Limb (tissue), 2 donors: ENCODE data around the gene CD2.
"Not testable (repeated sequence)": the region's sequence is repeated elsewhere in the genome, so short reads cannot be mapped to it uniquely, and the experiment has no call there.

Source experiments
- DNase-seq, 2 donors: peaks; one replicate each; pipeline ENCODE4 v3.0.0-alpha.2; 2016; ENCODE audit errors: extremely low spot score in 2 of 2

CD2 gene

DNA sequence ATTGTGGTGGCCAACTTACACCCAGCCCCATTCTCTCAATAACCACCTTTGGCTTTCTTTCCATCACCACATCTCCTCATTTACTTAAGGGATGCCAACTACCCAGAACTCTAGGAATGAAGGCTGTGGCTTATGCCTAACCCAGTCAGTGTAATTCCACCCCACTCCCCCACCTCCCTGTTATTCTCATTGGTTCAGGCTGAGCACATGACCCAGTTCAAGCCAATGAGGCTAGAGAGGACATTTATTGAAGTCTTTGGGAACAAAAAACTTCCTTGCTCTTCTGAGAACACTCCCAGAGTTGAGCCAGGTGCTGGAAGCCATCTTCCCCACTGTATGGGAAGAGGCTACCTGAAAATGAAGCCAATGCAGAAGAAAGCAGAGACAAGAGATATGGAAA lies 22.8 kb upstream of the CD2 start:
- no peak for DNase-seq

DNA sequence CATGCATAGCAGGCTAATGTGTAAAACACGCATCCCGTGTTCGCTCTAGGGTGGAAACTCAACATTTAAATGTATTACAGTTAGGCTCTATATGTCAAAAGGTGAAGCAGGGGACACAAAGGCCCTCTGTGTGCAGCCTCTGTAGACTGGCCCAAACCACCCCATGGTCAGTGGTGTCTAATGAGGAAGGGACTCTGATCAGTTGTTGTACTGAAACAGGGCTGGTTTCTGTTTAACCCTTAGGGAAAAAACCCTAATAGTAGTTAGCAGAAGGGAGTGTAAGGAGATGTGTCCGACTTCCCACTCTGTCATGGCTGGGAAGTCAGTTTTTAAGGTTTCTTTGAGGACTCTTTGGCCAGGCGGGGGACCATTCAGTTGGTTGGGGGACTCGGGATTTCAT lies 21.5 kb upstream of the CD2 start:
- no peak for DNase-seq

DNA sequence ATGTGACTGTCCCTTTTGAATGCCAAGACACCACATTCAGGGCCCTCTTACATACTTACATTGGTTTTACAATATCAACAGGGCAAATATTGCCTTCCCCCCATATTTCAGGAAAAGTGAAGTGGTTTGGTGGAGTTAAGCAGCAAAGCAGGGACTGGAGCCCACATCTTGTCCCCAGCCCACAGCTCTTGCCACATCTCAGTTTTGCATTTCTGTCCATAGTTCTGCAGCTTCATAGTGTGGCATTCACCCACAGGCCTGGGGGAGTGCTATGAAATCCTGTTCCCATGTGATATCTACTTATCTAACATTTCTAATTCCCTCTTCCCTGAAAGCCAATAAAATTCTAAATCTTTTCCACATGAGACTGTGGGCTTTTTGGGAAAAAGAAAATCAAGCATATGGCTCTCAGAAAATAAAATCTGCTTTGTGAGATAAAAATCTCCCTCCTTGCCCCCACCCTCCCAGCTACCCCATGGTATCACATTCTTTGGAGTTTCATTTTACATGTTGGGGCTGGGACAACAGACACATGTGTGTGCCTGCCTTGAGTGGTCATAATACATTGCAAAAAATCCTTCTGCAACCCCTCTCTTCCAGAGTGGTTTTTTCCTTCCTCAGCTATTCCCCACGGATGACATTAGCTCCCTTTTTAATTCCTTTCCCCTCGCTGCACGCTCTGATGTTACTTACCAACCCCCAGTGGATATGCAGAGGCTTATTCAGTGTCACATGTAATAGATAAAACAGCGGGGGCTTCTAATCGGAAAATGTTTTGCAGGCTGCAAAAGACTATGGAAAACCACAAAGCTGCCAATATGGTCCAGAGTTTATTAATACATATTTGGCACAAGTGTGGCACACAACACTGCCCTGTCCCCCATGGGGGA lies 20.5 kb upstream of the CD2 start:
- DNase-seq: no peak

DNA sequence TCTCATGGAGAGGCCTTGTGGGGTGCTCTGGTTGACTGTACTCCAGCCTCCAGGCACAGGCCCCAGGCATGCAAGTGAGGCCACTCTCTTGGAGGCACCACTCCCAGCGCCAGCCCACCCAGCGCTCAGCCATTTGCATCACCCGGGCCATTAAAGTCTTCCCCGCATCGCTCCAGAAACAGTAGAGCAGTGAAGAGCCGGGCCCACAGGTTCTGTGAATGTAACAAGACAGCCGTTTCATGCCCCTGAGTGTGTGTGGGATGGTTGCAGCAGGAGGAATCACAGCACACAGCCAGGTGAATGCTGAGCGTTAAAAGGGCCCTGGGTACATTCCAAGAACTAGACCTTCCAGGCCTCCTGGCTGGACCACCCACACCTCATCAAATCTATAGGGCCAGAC lies 19.0 kb upstream of the CD2 start:
- no peak for DNase-seq

DNA sequence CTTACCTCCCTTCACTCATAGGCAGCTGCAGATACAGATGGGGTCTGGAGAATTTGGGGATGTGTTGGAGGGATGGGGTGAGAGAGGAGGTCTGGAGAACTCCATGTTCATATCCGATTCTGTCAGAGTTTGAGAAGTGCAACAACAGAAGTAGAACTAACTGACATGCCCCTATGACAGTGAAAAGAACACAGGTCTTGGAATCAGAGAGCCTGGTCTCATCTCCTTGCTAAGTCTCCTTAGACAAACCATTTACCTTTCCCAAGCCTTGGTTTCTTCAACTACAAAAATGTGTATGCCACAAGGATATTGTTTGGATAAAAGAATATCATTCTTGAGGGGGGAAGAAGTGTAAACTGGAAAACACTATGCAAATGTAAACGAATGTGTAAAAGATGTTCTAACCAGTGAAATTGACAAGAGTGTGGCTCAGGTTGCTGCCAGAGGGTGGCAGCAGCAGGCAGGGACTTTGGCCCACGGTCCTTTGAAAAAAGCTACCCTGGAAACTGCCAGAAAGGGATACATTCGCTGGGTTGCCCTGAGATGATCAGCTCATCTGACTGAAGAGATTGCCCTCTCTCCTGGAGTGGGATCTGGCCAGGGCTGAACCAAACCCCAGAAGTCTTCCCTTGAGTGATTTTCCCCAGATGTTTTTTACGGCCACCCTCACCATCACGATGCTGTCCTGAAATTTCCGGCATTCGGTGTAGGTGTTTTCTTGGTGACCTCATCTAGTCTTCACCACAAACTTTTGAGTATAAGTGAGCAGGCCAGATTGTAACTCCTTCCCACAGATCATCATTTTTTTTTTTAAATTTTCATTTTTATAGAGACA lies 17.0 kb upstream of the CD2 start:
- peak; percentile 72 to 75 for DNase-seq

DNA sequence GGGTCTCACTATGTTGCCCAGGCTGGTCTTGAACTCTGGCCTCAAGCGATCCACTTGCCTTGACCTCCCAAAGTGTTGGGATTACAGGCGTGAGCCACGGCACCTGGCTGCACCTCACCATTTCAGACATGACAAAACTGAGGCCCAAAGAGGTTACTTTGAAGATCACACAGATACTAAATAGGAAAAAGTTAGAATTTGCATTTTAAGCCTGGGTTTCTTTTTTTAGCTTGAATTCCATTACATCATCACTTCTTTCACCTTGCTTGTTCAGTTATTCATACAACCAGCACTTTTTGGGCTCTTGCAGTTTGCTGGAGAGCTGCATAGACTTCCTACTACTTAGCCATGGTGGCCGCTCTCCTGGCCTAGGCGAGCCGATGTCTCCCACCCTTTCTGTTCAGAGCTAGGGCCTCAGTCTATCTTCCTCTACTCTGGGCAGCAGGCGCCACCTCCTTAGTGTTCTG lies 16.3 kb upstream of the CD2 start:
- DNase-seq: no peak

DNA sequence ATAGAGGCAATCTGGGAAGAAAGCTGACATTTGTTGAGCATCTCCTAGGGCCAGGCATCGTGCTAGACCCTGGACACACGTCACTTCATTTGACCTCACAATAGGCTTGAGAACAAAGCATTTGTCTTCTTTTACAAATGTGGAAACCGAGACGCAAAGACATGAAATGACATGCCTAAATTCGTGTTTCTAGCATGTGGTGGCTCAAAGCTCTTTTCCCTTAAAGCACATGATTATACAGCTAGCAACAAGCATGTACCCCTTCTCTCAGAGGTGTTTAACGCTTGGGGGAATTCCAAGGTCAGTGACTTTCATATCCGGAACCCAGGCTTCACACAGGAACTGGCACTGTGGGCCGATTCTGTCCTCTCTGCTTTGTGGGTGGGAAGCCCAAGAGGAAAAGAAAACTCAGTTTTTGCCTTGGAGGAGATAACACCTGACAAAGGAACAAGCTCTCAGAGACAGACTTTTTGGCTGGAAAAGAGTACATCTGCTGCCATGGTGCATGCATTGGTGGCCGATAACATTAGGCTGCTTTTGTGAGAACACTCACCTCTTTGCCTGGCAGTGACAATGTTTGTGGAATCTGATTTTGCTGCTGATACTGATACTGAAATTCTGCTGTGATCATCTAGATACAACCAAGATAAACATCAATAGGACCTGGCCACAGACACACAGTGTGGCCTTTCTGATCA lies 15.4 kb upstream of the CD2 start:
- no peak for DNase-seq

DNA sequence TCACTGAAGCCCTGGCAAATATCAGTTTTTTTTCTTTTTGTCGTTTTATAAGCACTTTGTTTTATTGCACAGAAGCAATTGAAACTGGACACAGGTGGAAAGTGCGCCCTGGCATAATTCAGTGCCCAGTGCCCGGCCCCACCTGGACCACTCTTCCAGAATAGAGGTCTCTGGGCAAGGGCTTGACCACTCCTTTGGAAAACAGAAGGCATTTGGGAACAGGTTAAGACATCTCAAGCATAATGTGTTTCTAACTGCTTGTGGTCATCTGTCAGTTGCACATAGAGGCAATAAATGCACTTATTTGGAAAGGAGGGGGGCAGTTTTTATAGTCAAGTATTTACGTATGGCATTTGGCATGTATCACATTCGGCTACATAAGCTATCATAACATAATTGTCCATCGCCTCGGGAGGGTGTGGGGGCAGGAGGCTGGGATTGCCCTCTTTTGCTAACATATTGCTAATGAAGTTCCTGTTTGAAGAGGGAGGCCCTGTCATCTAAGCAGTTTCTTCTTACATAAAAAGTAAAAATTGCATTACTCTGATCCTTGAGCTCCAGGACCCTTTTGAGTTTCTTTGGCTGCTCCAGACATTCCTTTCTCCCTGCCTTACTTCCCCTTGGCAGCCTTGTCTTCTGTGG lies 14.7 kb upstream of the CD2 start:
- DNase-seq: no peak

DNA sequence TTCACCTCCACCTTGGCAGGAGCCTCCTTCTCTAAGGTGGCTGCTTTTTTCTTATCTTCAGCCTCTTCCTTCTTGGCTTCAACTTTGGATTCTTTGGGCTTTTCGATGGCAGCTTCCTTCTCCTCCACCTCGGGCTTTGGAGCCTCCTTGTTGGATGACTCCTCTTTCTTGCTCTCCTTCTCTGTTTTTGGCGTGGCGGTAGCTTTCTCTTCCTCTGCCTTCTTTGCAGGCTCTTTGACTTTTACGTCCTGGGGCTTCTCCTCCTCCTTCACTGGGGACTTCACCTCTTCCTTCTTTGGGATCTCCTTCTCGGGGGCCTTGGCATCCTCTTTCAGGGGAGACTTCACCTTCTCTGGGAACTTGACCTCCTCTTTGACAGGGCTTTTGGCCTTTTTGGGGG lies 13.9 kb upstream of the CD2 start:
- DNase-seq: no peak

DNA sequence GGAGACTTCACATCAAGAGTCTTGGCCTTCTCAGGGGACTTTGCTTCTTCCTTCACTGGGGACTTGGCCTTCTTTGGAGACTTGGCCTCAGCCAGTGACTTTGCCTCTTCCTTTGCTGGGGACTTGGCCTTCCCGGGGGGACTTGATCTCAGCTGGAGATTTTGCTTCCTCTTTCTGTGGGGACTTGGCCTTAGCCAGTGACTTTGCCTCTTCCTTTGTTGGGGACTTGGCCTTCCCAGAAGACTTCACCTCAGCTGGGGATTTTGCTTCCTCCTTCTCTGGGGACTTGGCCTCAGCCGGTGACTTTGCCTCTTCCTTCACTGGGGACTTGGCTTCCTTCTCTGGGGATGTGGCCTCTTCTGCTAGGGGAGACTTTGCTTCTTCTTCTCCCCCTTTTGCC lies 13.5 kb upstream of the CD2 start:
- DNase-seq: no peak

DNA sequence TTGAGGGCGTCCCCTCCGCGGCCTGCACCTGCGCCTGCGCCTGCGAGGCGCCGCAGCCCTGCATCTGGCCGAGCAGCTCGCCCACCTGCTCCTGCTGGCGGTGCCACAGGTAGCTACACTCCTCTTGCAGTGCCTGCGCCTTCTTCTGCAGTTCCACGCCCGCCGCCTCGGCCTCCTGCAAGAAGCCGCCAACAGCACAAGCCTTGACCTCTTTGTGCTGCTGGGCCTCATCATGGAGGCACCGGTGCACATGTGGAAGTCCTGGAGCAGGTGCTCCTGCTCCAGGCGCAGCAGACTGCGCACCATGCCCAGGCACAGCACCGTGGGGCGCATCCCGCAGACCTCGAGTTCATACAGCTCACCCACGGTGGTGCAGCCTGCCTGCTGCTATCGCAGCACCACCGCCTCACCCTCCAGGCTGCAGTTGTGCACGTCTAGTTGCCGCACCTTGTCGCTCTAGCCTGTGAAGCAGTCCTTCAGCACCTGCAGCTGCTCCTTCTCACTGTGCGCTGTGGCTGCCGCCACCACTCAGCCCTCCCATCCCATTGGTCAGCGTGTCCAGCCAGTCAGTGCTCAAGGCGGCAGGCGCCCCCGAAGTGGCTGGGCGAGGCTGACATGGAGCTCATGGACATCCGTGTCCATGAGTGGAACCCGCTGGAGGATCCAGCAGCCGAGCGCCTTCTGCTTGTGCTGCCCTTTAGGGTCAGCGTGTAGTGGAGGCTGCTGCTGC lies 12.2 kb upstream of the CD2 start:
- no peak for DNase-seq

DNA sequence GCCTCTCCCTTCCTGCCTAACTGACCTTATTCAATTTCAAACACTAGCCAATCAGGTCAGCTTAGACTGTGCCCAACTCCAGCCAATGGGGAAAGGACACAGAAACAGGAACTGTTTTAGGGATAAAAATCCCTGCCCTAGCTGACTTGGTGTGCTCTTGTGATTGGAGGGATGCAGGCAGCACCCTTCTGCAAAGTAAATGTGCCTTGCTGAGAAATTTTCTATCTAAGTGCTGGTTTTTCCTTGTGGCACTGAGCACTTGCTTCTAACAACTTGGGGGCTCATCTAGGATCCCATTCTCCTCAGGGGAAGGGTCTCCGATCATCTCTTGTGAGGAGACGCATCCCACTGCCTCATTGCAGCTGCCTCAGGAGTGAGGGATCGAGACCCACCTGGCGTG lies 10.7 kb upstream of the CD2 start:
- no peak for DNase-seq

DNA sequence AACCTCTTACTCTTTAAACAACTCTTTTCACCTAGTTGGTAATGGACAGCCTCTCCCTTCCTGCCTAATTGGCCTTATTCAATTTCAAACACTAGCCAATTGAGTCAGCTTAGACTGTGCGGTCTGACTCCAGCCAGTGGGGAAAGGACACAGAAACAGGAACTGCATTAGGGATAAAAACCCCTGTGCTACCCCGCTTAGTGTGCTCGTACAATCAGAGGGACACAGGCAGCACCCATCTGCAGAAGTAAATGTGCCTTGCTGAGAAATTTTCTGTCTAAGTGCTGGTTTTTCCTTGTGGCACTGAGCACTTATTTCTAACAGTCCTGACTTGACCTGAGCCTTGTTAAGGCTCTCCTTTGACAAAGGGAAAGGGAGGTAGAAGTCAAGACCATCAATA lies 6.0 kb upstream of the CD2 start:
- no peak for DNase-seq

DNA sequence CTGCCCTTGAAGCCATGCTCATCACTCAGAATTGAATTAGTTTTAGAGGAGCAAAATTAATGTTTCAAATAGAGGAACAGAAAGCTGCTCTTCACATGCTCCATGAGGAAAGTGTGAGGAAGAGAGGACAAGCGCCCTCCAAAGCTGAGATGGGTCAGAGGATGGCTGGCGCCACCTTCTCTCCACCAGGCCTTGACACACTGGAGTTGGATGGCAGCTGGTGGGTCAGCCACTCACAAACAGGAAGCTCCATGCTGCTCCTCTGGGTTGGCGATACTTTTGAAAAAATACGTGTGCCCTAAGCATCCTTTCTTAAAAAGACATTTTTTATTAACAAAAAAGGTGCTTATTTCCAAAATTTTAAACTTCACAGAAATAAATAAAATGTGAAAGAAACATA lies 3.1 kb upstream of the CD2 start:
- DNase-seq: no peak

DNA sequence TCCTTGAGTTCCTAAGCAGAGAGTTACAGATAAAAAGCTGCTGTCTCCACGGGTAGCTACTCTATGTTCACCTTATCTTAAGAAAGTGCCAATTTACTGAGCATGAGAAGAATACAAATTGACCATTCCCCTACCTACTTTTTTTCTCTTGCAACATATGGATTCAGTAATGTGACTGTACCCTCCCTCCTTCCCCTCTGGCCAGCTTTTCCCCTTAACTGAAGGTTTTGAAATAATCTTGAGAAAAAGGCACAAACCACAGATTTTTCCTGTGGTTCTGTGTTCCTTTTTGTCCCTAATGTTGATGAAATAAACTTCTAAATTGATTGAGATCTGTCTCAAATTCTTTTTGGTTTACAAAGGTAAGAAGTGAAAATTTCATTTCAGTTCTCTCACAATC lies 2.6 kb upstream of the CD2 start:
- DNase-seq: no peak

DNA sequence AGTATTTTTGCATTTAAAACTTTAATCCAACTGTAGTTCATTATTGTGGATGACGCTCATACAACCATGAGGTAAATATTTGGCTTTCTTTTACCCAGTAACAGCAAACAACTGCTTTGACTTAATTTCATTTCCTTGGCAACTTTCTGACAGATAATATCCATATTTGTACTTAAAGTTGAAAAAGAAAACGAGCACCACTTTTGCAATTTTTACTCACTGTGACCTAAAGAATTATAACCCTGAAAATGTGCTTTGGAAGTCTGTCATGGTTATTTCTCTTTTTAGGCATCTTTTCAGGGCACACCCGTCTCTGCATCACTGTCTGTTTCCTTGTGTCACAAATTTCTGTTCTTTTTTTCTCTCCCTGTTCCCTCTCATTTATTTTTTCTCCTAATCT lies 918 bp upstream of the CD2 start:
- DNase-seq: no peak

DNA sequence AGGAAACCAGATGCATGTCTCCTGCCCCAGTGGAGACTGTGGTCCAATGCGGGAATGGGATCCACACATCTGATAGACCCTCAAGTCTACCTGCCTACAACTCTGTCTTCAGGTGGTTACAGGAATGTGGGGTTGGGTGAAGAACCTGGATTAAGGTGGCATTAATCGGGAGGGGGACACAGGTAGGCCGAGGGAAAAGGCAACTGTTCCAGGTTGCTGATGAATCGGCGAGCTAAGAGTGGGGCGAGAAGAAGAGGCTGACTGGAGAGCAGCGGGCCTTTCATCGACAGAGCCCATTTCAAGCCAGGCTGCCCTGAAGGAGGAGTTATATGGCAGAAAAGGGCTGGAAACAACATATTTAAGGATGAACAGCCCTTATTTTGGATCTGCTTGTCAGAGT lies 836 bp downstream of the CD2 start:
- DNase-seq: no peak

DNA sequence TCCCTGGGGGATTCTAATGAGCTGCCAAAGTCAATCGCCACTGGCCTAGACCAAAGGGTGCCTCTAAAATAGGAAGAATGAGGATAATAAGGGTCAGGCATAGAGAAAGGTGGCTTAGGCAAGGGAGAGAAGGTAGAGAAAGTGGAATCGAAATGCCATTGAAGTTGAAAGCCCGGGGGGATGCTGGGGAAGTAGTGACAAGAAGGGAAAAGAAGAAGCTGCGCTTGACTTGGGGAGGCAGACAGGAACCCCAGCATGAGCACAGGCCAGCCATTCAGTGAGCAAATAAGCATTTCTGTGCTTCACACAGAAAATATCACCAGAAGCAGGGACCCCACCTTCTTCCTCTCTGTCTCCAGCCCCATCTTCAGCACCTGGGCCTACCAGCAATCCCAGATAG lies 1.5 kb downstream of the CD2 start:
- no peak for DNase-seq

DNA sequence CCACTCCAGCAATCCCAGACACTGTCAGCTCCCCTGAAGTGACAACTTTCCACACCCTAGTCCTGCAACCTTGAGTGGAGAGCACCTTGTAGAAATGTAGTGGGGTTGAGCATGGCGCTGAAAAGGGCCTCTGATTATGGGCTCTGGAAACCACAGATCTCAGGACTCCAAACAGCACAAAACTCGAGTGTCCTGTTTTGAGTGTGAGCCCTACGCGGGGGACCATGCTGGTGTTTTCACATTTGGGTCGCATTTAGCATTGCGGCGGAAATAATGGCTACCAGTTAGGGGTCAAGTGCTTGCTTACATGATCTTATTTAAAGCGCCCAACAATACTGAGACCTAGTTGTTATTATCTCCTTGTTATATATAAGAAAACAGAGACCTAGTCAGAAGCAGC lies 1.9 kb downstream of the CD2 start:
- DNase-seq: not testable (repeated sequence)

DNA sequence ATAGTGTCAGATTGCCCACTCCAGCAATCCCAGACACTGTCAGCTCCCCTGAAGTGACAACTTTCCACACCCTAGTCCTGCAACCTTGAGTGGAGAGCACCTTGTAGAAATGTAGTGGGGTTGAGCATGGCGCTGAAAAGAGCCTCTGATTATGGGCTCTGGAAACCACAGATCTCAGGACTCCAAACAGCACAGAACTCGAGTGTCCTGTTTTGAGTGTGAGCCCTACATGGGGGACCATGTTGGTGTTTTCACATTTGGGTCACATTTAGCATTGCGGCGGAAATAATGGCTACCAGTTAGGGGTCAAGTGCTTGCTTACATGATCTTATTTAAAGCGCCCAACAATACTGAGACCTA lies 4.2 kb downstream of the CD2 start:
- DNase-seq: not testable (repeated sequence)

DNA sequence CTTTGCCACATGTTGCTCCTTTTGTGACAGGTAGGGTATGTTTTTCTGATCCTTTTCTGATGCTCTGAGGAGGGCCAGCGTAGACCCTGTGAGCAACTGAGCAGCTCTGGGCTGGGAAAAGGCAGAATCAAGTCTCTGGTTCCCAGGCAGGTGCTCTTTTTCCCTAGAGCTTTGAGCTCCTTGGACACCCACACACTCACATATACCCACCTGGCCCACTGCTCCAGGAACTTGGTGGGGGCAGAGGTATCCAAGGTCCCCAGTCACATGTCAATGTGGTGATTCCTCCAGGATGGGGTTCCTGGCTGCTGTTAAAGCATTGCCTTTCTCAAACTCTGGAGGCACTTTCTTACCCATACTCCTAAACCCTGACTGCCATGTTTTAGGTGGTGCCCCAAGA lies 5.4 kb downstream of the CD2 start:
- no peak for DNase-seq
